Measurements from ENCODE around the gene C3orf20.

- no peak for TF ChIP-seq EZH2 (IDR thresholded peaks at IDR 0.05; ENCODE audit: low read length, unreplicated experiment)
- no peak for TF ChIP-seq CTCF (conservative IDR thresholded peaks at IDR 0.05; ENCODE audit: low read depth, low read length)
- TF ChIP-seq EZH2phosphoT487 (IDR thresholded peaks at IDR 0.05; ENCODE audit: borderline replicate concordance, low read length) = no peak
Observed at GRCh38 chr3:14684447-14684846, 9.5 kb downstream of the C3orf20 start.

Data from PC-3 (cell line).